ENCODE results near the gene DCAF5. TPM values are rescaled to one million over a fixed set of nuclear protein-coding genes. Genes with fewer than 3 reads are reported as not detected.
A peak's percentile ranks its signal among the peaks of the same experiment; 100 is the strongest.

DCAF5 gene
- total RNA-seq, 4 donors from 2014 or later: 42.2 to 53.7 (median 51.1) TPM

GRCh38 chr14:69114763-69115162 lies 38.2 kb downstream of the DCAF5 start:
- H3K27ac ChIP-seq: no peak overlapping the region
- no peaks in the 10 kb centered on the region for H3K27me3 ChIP-seq
- no peak for DNase-seq (ENCODE audit: low spot score in 2 of 2)
- H3K4me3 ChIP-seq: no peak overlapping the region
- TF ChIP-seq POLR2A (IDR thresholded peaks at IDR 0.05) (no peak), EP300 (IDR thresholded peaks at IDR 0.05) (no peak)
- TF ChIP-seq, protein P1, sequence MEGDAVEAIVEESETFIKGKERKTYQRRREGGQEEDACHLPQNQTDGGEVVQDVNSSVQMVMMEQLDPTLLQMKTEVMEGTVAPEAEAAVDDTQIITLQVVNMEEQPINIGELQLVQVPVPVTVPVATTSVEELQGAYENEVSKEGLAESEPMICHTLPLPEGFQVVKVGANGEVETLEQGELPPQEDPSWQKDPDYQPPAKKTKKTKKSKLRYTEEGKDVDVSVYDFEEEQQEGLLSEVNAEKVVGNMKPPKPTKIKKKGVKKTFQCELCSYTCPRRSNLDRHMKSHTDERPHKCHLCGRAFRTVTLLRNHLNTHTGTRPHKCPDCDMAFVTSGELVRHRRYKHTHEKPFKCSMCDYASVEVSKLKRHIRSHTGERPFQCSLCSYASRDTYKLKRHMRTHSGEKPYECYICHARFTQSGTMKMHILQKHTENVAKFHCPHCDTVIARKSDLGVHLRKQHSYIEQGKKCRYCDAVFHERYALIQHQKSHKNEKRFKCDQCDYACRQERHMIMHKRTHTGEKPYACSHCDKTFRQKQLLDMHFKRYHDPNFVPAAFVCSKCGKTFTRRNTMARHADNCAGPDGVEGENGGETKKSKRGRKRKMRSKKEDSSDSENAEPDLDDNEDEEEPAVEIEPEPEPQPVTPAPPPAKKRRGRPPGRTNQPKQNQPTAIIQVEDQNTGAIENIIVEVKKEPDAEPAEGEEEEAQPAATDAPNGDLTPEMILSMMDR (IDR thresholded peaks at IDR 0.05): no peak
- 80 to 83% methylated on average over 2 of the region's 2 CpGs for WGBS, 2 donors
- peaks cover 0 to 5% (median 0%) of the 10 kb centered on the region in 4 donors for H3K4me1 ChIP-seq
- no peaks in the 10 kb centered on the region for H3K9me3 ChIP-seq
- peaks cover 0 to 71% (median 14%) of the 10 kb centered on the region in 3 donors for H3K36me3 ChIP-seq

GRCh38 chr14:69108358-69108757 lies 44.6 kb downstream of the DCAF5 start:
- Histone ChIP-seq H3K27ac (no peak overlapping the region), H3K9me3 (no peaks in the 10 kb centered on the region), H3K4me1 (peaks cover 0 to 8% (median 0%) of the 10 kb centered on the region in 4 donors), H3K27me3 (no peaks in the 10 kb centered on the region), H3K4me3 (no peak overlapping the region), H3K36me3 (peaks cover 0 to 56% (median 2%) of the 10 kb centered on the region in 3 donors)
- TF ChIP-seq EP300 (IDR thresholded peaks at IDR 0.05) (no peak), POLR2A (IDR thresholded peaks at IDR 0.05) (no peak)
- TF ChIP-seq, protein P1 (IDR thresholded peaks at IDR 0.05): no peak
- DNase-seq (ENCODE audit: low spot score in 2 of 2): no peak
- WGBS, 2 donors: 84 to 88% methylated on average over 3 of the region's 3 CpGs

DNA sequence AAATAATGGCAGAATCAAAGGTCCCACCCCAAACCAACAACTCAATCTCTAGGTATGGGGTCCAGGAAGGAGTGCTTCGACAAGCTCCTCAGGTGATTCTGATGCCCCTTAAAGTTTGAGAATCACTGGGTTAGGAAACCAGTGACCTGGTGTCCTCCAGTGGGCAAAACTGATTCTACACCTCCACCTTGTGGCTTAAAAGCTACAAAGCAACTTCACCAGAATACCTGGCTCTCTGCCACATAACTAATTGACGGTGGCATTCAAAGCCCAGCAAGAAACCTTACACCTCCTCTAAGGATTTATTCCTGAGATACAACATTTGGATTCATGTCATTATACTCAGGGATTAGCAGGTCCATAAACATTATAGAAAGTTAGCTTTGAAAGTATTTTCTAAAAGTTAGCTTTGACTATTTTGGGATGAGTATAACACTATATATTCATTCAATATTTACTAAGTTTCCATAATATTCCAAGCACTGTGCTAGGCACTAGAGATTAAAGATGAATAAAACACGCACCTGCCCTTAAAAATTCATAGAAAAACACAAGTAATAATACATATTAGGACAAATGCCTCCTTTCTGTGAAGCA lies 45.4 kb downstream of the DCAF5 start:
- WGBS, 2 donors: 35 to 45% methylated on average over 3 of the region's 3 CpGs
- H3K4me1 ChIP-seq: peaks cover 0 to 8% (median 0%) of the 10 kb centered on the region in 4 donors
- H3K4me3 ChIP-seq: no peak overlapping the region
- peaks cover 0 to 56% (median 2%) of the 10 kb centered on the region in 3 donors for H3K36me3 ChIP-seq
- no peaks in the 10 kb centered on the region for H3K27me3 ChIP-seq
- TF ChIP-seq, protein P1 (IDR thresholded peaks at IDR 0.05): peak; percentile 32 to 81 (median 50)
- no peak for TF ChIP-seq EP300 (IDR thresholded peaks at IDR 0.05)
- DNase-seq (ENCODE audit: low spot score in 2 of 2): peak in 1 of 2 donors; percentile 50
- H3K9me3 ChIP-seq: no peaks in the 10 kb centered on the region
- H3K27ac ChIP-seq: no peak overlapping the region

DNA sequence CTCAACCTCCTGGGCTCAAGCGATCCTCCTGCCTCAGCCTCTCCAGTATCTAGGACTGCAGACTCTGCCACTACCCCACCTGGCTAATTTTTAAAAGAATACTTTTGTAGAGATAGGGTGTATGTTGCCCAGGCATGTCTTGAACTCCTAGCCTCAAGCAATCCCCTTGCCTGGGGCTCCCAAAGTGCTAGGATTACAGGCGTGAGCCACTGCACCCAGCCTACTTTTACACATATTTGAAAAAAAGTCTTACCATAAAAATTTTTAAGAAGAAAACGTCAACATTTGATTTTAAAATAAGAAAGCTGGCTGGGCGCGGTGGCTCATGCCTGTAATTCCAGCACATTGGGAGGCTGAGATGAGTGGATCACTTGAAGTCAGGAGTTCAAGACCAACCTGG lies 46.5 kb downstream of the DCAF5 start:
- peaks cover 0 to 51% (median 2%) of the 10 kb centered on the region in 3 donors for H3K36me3 ChIP-seq
- WGBS, 2 donors: 90 to 94% methylated on average over 5 of the region's 5 CpGs
- no peak overlapping the region for H3K4me3 ChIP-seq
- DNase-seq (ENCODE audit: low spot score in 2 of 2): no peak
- no peaks in the 10 kb centered on the region for H3K27me3 ChIP-seq
- no peak for TF ChIP-seq EP300 (IDR thresholded peaks at IDR 0.05)
- TF ChIP-seq, protein P1 (IDR thresholded peaks at IDR 0.05): no peak
- no peak for TF ChIP-seq POLR2A (IDR thresholded peaks at IDR 0.05)
- no peaks in the 10 kb centered on the region for H3K9me3 ChIP-seq
- H3K4me1 ChIP-seq: peaks cover 0 to 6% (median 0%) of the 10 kb centered on the region in 4 donors
- H3K27ac ChIP-seq: no peak overlapping the region

GRCh38 chr14:69105326-69105725 lies 47.6 kb downstream of the DCAF5 start:
- Histone ChIP-seq H3K4me3 (no peak overlapping the region), H3K27me3 (no peaks in the 10 kb centered on the region), H3K36me3 (peaks cover 0 to 46% (median 2%) of the 10 kb centered on the region in 3 donors), H3K4me1 (peaks cover 0 to 13% (median 0%) of the 10 kb centered on the region in 4 donors), H3K27ac (no peak overlapping the region), H3K9me3 (no peaks in the 10 kb centered on the region)
- WGBS, 2 donors: 72 to 82% methylated on average over 2 of the region's 2 CpGs
- no peak for DNase-seq (ENCODE audit: low spot score in 2 of 2)
- TF ChIP-seq EP300 (IDR thresholded peaks at IDR 0.05): no peak
- no peak for TF ChIP-seq POLR2A (IDR thresholded peaks at IDR 0.05)
- TF ChIP-seq, protein P1 (IDR thresholded peaks at IDR 0.05): no peak

Data from tibial nerve (tissue), 4 donors.